ENCODE measurements around the gene HMGXB4. TPM values are rescaled to one million over a fixed set of nuclear protein-coding genes. Genes with fewer than 3 reads are reported as not detected.
A peak's percentile ranks its signal among the peaks of the same experiment; 100 is the strongest.

The HMGXB4 gene
- total and polyA plus RNA-seq, 9 of the 15 experiments (the other 6 are each of a cell fraction or from before 2014, with no cell fraction given) = 9.9 to 31.4 (median 24.8) TPM

DNA sequence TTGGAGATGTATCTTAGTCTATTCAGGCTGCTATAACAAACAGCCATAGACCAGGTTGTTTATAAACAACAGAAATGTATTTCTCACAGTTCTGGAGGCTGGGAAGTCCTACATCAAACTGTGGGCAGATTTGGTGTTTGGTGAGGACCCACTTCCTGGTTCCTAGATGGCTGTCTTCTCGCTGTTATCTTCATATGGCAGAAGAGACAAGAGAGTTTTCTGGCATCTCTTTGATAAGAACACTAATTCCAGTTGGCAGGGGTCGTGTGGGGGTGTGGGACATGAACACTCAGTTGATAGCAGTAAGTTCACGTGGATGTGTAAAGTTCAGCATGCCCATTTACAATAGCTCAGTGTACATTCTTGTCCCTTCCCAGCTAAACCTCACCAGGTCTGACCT lies 41.3 kb upstream of the HMGXB4 start:
- 0% methylated on average over 3 of the region's 3 CpGs for WGBS (ENCODE audit: insufficient coverage, low coverage, missing lambda C conversion rate)
- peak overlapping the region; percentile 50 for H3K27ac ChIP-seq (ENCODE audit: extremely low read depth, low read depth, low read length)
- CTCF ChIA-PET (ENCODE audit: low intra/inter-chr PET ratio) = no interaction called here
- no peak for TF ChIP-seq BHLHE40 (IDR thresholded peaks at IDR 0.05; ENCODE audit: low read length)
- TF ChIP-seq HOMEZ (CRISPR knock-in tag; IDR thresholded peaks at IDR 0.05) = no peak
- TF ChIP-seq RNF2 (IDR thresholded peaks at IDR 0.05) = no peak
- no peak for TF ChIP-seq E2F3 (CRISPR knock-in tag; IDR thresholded peaks at IDR 0.05)
- TF ChIP-seq TSC22D4 (tag; IDR thresholded peaks at IDR 0.05) = no peak
- TF ChIP-seq TCF7L2 (IDR thresholded peaks at IDR 0.05; ENCODE audit: low read depth, low read length) = no peak
- no peak for TF ChIP-seq ETS2 (tag; IDR thresholded peaks at IDR 0.05; ENCODE audit: borderline replicate concordance, poor library complexity, severe bottlenecking)
- no peak for TF ChIP-seq MTA3 (IDR thresholded peaks at IDR 0.05; ENCODE audit: borderline replicate concordance)
- no peak for TF ChIP-seq CREB3 (tag; conservative IDR thresholded peaks at IDR 0.05; ENCODE audit: low read depth)
- TF ChIP-seq TAF7 (tag; IDR thresholded peaks at IDR 0.05) = no peak
- TF ChIP-seq KLF16 (IDR thresholded peaks at IDR 0.05) = peak; percentile 55; the same call in 1 of the 2 replicates
- TF ChIP-seq PHF21A (IDR thresholded peaks at IDR 0.05; ENCODE audit: borderline replicate concordance, low read depth) = no peak
- TF ChIP-seq ARID2 (IDR thresholded peaks at IDR 0.05) = no peak
- no peak for TF ChIP-seq ZC3H8 (IDR thresholded peaks at IDR 0.05)
- TF ChIP-seq ZNF134 (CRISPR knock-in tag; conservative IDR thresholded peaks at IDR 0.05) = no peak
- no peak for TF ChIP-seq UBTF (IDR thresholded peaks at IDR 0.05; ENCODE audit: borderline replicate concordance in 1 of 2, low read depth in 2 of 2, low read length in 2 of 2)
- TF ChIP-seq TOE1 (IDR thresholded peaks at IDR 0.05; ENCODE audit: borderline replicate concordance) = no peak
- TF ChIP-seq TOE1 (CRISPR knock-in tag; IDR thresholded peaks at IDR 0.05; ENCODE audit: borderline replicate concordance, low read depth) = no peak

More for the DNA sequence above, 41.3 kb upstream of the HMGXB4 start:
- POLR2A ChIA-PET = interaction anchor here (1.2 to 1.8 kb wide), 2 partner anchors 10 to 11 kb away, joined by 5 to 6 read pairs; no protein-coding TSS in a partner anchor
- H3K9ac ChIP-seq (ENCODE audit: insufficient read depth in 1 of 2, low read depth in 2 of 2, low read length in 2 of 2) = peak overlapping the region in 1 of 2 experiments; percentile 25; a peak in 1 of 4 replicates
- intact Hi-C loops (cut with micrococcal nuclease) (no loop called here), in situ Hi-C loops (cut with MboI) (no loop called here)
- no TSS peak for BruUV-seq (replicated peaks)
- no peaks in the 10 kb centered on the region for H3K27me3 ChIP-seq (ENCODE audit: control insufficient read depth in 2 of 2, insufficient read depth in 2 of 2, low read length in 2 of 2)
- 0 out of 2 replicates have a peak overlapping the region, but pooled peaks have one; percentile 27 for H3K4me2 ChIP-seq (ENCODE audit: insufficient read depth, low read length)
- no peak for ATAC-seq
- no peak overlapping the region for H2AFZ ChIP-seq (ENCODE audit: low read depth, low read length)
- peak; percentile 70 for FAIRE-seq
- peak; percentile 23 to 65 (median 26) for DNase-seq (ENCODE audit: extremely low read depth in 1 of 4, low spot score in 3 of 4)
- no peak overlapping the region for H3K4me3 ChIP-seq
- peaks cover 5 to 44% of the 10 kb centered on the region in 2 experiments for H3K4me1 ChIP-seq (replicated peaks in 1 of 2; ENCODE audit: control insufficient read depth in 2 of 2, insufficient read depth in 2 of 2, low read length in 2 of 2)
- H3K79me2 ChIP-seq (ENCODE audit: control insufficient read depth, insufficient read depth, low read length) = peaks cover 41% of the 10 kb centered on the region
- 0 out of 2 replicates have a peak, but pooled peaks cover 6% of the 10 kb centered on the region for H4K20me1 ChIP-seq (replicated peaks; ENCODE audit: control insufficient read depth, insufficient read depth, low read length)
- peaks cover 2% of the 10 kb centered on the region for H3K9me3 ChIP-seq (replicated peaks; ENCODE audit: control insufficient read depth, insufficient read depth, low read depth, low read length)
- H3K36me3 ChIP-seq (ENCODE audit: control insufficient read depth, insufficient read depth, low read length) = peaks cover 72% of the 10 kb centered on the region
- no peaks in the 10 kb centered on the region for H3K9me1 ChIP-seq (ENCODE audit: control insufficient read depth, insufficient read depth, low read length)
